ENCODE measurements around the gene CORO1C.

GRCh38 chr12:108693751-108694150, 37.6 kb downstream of the CORO1C start:
- TF ChIP-seq PBX3 (IDR thresholded peaks at IDR 0.05) (no peak), CTCF (IDR thresholded peaks at IDR 0.05) (no peak)
